ENCODE results near the gene PTMS. TPM values are rescaled to one million over a fixed set of nuclear protein-coding genes. Genes with fewer than 3 reads are reported as not detected.

The PTMS gene
- total and polyA plus RNA-seq, 2 of the 13 experiments (the other 11 are each of a cell fraction or from before 2014, with no cell fraction given) = 40.5 to 82.4 TPM

- Histone ChIP-seq H3K79me2 (ENCODE audit: insufficient read depth, low read length) (peaks cover 7% of the 10 kb centered on the region), H3K9me3 (ENCODE audit: low read length) (no peaks in the 10 kb centered on the region), H2AFZ (ENCODE audit: low read length) (no peak overlapping the region), H3K27ac (ENCODE audit: extremely low read length, insufficient read depth, low read length) (no peak overlapping the region), H3K4me2 (ENCODE audit: low read depth, low read length) (no peak overlapping the region), H3K4me1 (ENCODE audit: insufficient read depth, low read length) (peaks cover 47% of the 10 kb centered on the region), H3K4me3 (replicated peaks in 1 of 3; ENCODE audit: insufficient read depth in 1 of 3, low read depth in 2 of 3, low read length in 3 of 3) (no peak overlapping the region), H4K20me1 (ENCODE audit: insufficient read depth, low read length) (no peaks in the 10 kb centered on the region), H3K9ac (ENCODE audit: insufficient read depth, low read depth, low read length) (no peak overlapping the region), H3K27me3 (ENCODE audit: control insufficient read depth in 1 of 2, insufficient read depth in 2 of 2, low read length in 2 of 2) (no peaks in the 10 kb centered on the region), H3K36me3 (replicated peaks in 1 of 2; ENCODE audit: control insufficient read depth in 1 of 2, insufficient read depth in 2 of 2, low read length in 2 of 2) (no peaks in the 10 kb centered on the region)
- ATAC-seq (no peak), DNase-seq (ENCODE audit: low spot score) (no peak), FAIRE-seq (no peak)
- POLR2A ChIA-PET = no interaction called here
- WGBS (ENCODE audit: low lambda C conversion rate) = 48% methylated on average over 8 of the region's 8 CpGs
- no TSS peak for BruUV-seq (replicated peaks)
- in situ Hi-C loops (cut with HindIII; ENCODE audit: extremely low pct_ligation_motif_present, low pct_unique_long_range_greater_than_20kb) = no loop called here
- CTCF ChIA-PET (ENCODE audit: low intra/inter-chr PET ratio, low total read pairs) = no interaction called here
- intact Hi-C loops (cut with micrococcal nuclease; ENCODE audit: unreplicated experiment) = no loop called here
- TF ChIP-seq MLXIP (CRISPR knock-in tag; IDR thresholded peaks at IDR 0.05; ENCODE audit: borderline replicate concordance) (no peak), ZBTB10 (CRISPR knock-in tag; IDR thresholded peaks at IDR 0.05; ENCODE audit: borderline replicate concordance) (no peak), ZNF281 (CRISPR knock-in tag; IDR thresholded peaks at IDR 0.05; ENCODE audit: borderline replicate concordance) (no peak), ISX (CRISPR knock-in tag; conservative IDR thresholded peaks at IDR 0.05) (no peak), ATF7 (IDR thresholded peaks at IDR 0.05) (no peak), ATF7 (CRISPR knock-in tag; IDR thresholded peaks at IDR 0.05) (no peak), NFRKB (IDR thresholded peaks at IDR 0.05) (no peak), STAT6 (CRISPR knock-in tag; IDR thresholded peaks at IDR 0.05; ENCODE audit: borderline replicate concordance) (no peak), SKIL (CRISPR knock-in tag; IDR thresholded peaks at IDR 0.05; ENCODE audit: borderline replicate concordance) (no peak), ZNF431 (CRISPR knock-in tag; IDR thresholded peaks at IDR 0.05; ENCODE audit: borderline replicate concordance, low read depth) (no peak)
Measured at GRCh38 chr12:6757028-6757690, 9.0 kb upstream of the PTMS start.

Measured in HepG2 (cell line).